Measurements from ENCODE around the gene IFRD2. TPM values are rescaled to one million over a fixed set of nuclear protein-coding genes. Genes with fewer than 3 reads are reported as not detected.

Gene IFRD2
- total RNA-seq, 1 donor from 2014 or later, result 77.0 TPM

GRCh38 chr3:50239649-50240048 lies 52.6 kb downstream of the IFRD2 start:
- Histone ChIP-seq H3K27ac (peak overlapping the region; percentile 85), H3K27me3 (no peaks in the 10 kb centered on the region), H3K36me3 (peaks cover 22% of the 10 kb centered on the region), H3K4me3 (no peak overlapping the region), H3K4me1 (peaks cover 73% of the 10 kb centered on the region), H3K9me3 (no peaks in the 10 kb centered on the region)
- TF ChIP-seq CTCF (IDR thresholded peaks at IDR 0.05), result no peak
- no peak for ATAC-seq
- DNase-seq, result no peak
- intact Hi-C loops (cut with DNase I), result no loop called here

- Histone ChIP-seq H3K9me3 (no peaks in the 10 kb centered on the region), H3K36me3 (peaks cover 17% of the 10 kb centered on the region), H3K27me3 (no peaks in the 10 kb centered on the region), H3K27ac (peak overlapping the region; percentile 86), H3K4me3 (peak overlapping the region; percentile 88), H3K4me1 (peaks cover 66% of the 10 kb centered on the region)
- intact Hi-C loops (cut with DNase I), result no loop called here
- DNase-seq (peak; percentile 94), ATAC-seq (peak; percentile 37)
- no peak for TF ChIP-seq CTCF (IDR thresholded peaks at IDR 0.05)
Measured at GRCh38 chr3:50238549-50239026, 53.6 kb downstream of the IFRD2 start.

- peaks cover 60% of the 10 kb centered on the region for H3K4me1 ChIP-seq
- no peak for TF ChIP-seq CTCF (IDR thresholded peaks at IDR 0.05)
- DNase-seq (peak; percentile 95), ATAC-seq (peak; percentile 65)
- H3K27ac ChIP-seq, result peak overlapping the region; percentile 86
- H3K9me3 ChIP-seq, result no peaks in the 10 kb centered on the region
- no peaks in the 10 kb centered on the region for H3K27me3 ChIP-seq
- peaks cover 17% of the 10 kb centered on the region for H3K36me3 ChIP-seq
- intact Hi-C loops (cut with DNase I), result no loop called here
- H3K4me3 ChIP-seq, result peak overlapping the region; percentile 88
Measured at GRCh38 chr3:50237754-50238548, 54.3 kb downstream of the IFRD2 start.

Other genes with a start within 250 kb of the IFRD2 start
- 161 TPM for gene RBM5, start 203.5 kb downstream of the IFRD2 start, total RNA-seq
- gene SEMA3F, start 137.1 kb downstream of the IFRD2 start, total RNA-seq, result 65.6 TPM
- gene GNAT1, start 100.8 kb downstream of the IFRD2 start, total RNA-seq, result not detected
- gene SLC38A3, start 87.2 kb downstream of the IFRD2 start, total RNA-seq, result not detected
- 321 TPM for gene GNAI2, start 56.2 kb downstream of the IFRD2 start, total RNA-seq
- 120 TPM for gene SEMA3B, start 23.3 kb downstream of the IFRD2 start, total RNA-seq
- gene LSMEM2, start 13.3 kb downstream of the IFRD2 start, total RNA-seq, result not detected
- gene HYAL3, start 7.0 kb upstream of the IFRD2 start, total RNA-seq, result 2.8 TPM
- 12.5 TPM for gene NAA80, start 7.0 kb upstream of the IFRD2 start, total RNA-seq
- 78.8 TPM for gene HYAL1, start 11.1 kb upstream of the IFRD2 start, total RNA-seq
- 303 TPM for gene HYAL2, start 30.3 kb upstream of the IFRD2 start, total RNA-seq
- gene TUSC2, start 35.8 kb upstream of the IFRD2 start, total RNA-seq, result 29.2 TPM
- gene RASSF1, start 48.4 kb upstream of the IFRD2 start, total RNA-seq, result 39.1 TPM
- 2.8 TPM for gene ZMYND10, start 53.3 kb upstream of the IFRD2 start, total RNA-seq
- 21.6 TPM for gene NPRL2, start 58.3 kb upstream of the IFRD2 start, total RNA-seq
- 23.9 TPM for gene CYB561D2, start 58.4 kb upstream of the IFRD2 start, total RNA-seq
- 40.1 TPM for gene TMEM115, start 67.1 kb upstream of the IFRD2 start, total RNA-seq
- gene CACNA2D2, start 211.2 kb upstream of the IFRD2 start, total RNA-seq, result 119 TPM

All from upper lobe of right lung (tissue), 1 donor.